Vagina (tissue), 2 donors: ENCODE results near the gene POU2F3.

Source experiments
- POLR2A ChIP-seq, 2 donors: fragments of 450-650 bp; IDR thresholded peaks; one replicate each; pipeline ENCODE4 v1.6.1; 2017; ENCODE audit warnings: antibody characterized with exemption in 2 of 2, mild to moderate bottlenecking in 2 of 2, moderate library complexity in 2 of 2
- POLR2AphosphoS5 ChIP-seq, 2 donors: sonication (generic); formaldehyde crosslinking; IDR thresholded peaks; one replicate each; pipeline ENCODE4 v1.9.0; 2017; ENCODE audit warnings: antibody characterized with exemption in 2 of 2, mild to moderate bottlenecking in 2 of 2, low read depth in 1 of 2; ENCODE audit not compliant: insufficient read depth in 1 of 2
- TF ChIP-seq, protein P1 (sequence below), 3 experiments: fragments of 450-650 bp in 2 of 3; fragments of 200-600 bp in 1 of 3; sonication (generic) in 1 of 3; IDR thresholded peaks; one replicate each; pipeline ENCODE4 v1.5.1; 2017 to 2019; ENCODE audit warnings: antibody characterized with exemption in 3 of 3, mild to moderate bottlenecking in 2 of 3, moderate library complexity in 2 of 3

DNA sequence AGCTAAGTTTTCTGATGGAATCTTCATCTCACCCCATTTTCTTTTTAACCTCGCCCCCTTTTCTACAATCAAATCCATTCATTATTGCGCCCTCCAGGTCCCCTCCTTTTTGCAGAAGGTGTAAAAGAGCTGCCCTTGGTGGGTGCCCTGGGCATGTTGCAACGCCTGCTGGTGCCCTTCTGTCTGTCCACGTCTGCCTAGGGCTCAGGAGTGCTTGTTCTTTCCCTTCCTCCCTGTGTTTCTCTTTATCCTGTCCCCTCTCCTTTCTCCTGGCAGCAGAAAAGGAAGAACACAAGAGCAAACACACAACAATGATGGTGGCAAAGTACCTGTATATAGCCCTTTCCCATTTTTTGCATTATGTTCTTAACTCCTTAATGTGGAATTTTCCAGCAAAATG lies 79.0 kb downstream of the POU2F3 start:
- TF ChIP-seq, protein P1, sequence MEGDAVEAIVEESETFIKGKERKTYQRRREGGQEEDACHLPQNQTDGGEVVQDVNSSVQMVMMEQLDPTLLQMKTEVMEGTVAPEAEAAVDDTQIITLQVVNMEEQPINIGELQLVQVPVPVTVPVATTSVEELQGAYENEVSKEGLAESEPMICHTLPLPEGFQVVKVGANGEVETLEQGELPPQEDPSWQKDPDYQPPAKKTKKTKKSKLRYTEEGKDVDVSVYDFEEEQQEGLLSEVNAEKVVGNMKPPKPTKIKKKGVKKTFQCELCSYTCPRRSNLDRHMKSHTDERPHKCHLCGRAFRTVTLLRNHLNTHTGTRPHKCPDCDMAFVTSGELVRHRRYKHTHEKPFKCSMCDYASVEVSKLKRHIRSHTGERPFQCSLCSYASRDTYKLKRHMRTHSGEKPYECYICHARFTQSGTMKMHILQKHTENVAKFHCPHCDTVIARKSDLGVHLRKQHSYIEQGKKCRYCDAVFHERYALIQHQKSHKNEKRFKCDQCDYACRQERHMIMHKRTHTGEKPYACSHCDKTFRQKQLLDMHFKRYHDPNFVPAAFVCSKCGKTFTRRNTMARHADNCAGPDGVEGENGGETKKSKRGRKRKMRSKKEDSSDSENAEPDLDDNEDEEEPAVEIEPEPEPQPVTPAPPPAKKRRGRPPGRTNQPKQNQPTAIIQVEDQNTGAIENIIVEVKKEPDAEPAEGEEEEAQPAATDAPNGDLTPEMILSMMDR (IDR thresholded peaks at IDR 0.05) = no peak
- TF ChIP-seq POLR2A (IDR thresholded peaks at IDR 0.05) (no peak), POLR2AphosphoS5 (IDR thresholded peaks at IDR 0.05; ENCODE audit: insufficient read depth in 1 of 2, low read depth in 1 of 2) (no peak)
